Trophoblast cell (in vitro differentiated cells and primary cell): ENCODE data around the gene TRIM10.
A peak's percentile ranks its signal among the peaks of the same experiment; 100 is the strongest.

Source experiments
- DNase-seq, 2 donors: peaks; one replicate each; pipeline ENCODE4 v3.0.0-alpha.2; 2016
- H2AFZ ChIP-seq: 2 replicates; pipeline ENCODE4 v1.6.1; 2013; ENCODE audit warnings: low read length, moderate library complexity, mild to moderate bottlenecking; ENCODE audit not compliant: insufficient read depth, poor library complexity
- H2AK5ac ChIP-seq: 2 replicates; pipeline ENCODE4 v1.6.1; 2013; ENCODE audit warnings: mild to moderate bottlenecking, low read length
- H2BK120ac ChIP-seq: 2 replicates; pipeline ENCODE4 v1.6.1; 2013; ENCODE audit warnings: low read length, mild to moderate bottlenecking, moderate library complexity; ENCODE audit not compliant: insufficient read depth, poor library complexity
- H2BK12ac ChIP-seq: 2 replicates; pipeline ENCODE4 v1.6.1; 2013; ENCODE audit warnings: mild to moderate bottlenecking, low read length, moderate library complexity
- H2BK5ac ChIP-seq: 2 replicates; pipeline ENCODE4 v1.6.1; 2013; ENCODE audit warnings: low read length, low read depth, moderate library complexity, mild to moderate bottlenecking; ENCODE audit not compliant: poor library complexity
- H3K14ac ChIP-seq: 2 replicates; pipeline ENCODE4 v1.6.1; 2013; ENCODE audit warnings: mild to moderate bottlenecking, low read length
- H3K18ac ChIP-seq: 2 replicates; pipeline ENCODE4 v1.6.1; 2013; ENCODE audit warnings: mild to moderate bottlenecking, low read length
- H3K23ac ChIP-seq: 2 replicates; pipeline ENCODE4 v1.6.1; 2013; ENCODE audit warnings: low read length
- H3K27ac ChIP-seq: 2 replicates; pipeline ENCODE4 v1.5.1; 2013; ENCODE audit warnings: low read depth, mild to moderate bottlenecking, inconsistent platforms, low read length, moderate library complexity
- H3K27me3 ChIP-seq: 2 replicates; pipeline ENCODE4 v1.6.1; 2013; ENCODE audit warnings: inconsistent platforms, mild to moderate bottlenecking, low read length, moderate library complexity; ENCODE audit not compliant: insufficient read depth
- H3K36me3 ChIP-seq, 2 experiments: 1 replicate in 1 of 2; 2 replicates in 1 of 2; pipeline ENCODE4 v1.6.1; 2013; ENCODE audit warnings: low read length in 2 of 2, mild to moderate bottlenecking in 2 of 2, moderate library complexity in 1 of 2; ENCODE audit not compliant: insufficient read depth in 2 of 2, control insufficient read depth in 1 of 2
- H3K4ac ChIP-seq: 2 replicates; pipeline ENCODE4 v1.6.1; 2013; ENCODE audit warnings: low read depth, mild to moderate bottlenecking, low read length, moderate library complexity
- H3K4me1 ChIP-seq, 2 experiments: 1 replicate in 1 of 2; 2 replicates in 1 of 2; pipeline ENCODE4 v1.6.1; 2013; ENCODE audit warnings: low read length in 2 of 2, mild to moderate bottlenecking in 2 of 2, moderate library complexity in 1 of 2; ENCODE audit not compliant: insufficient read depth in 2 of 2, control insufficient read depth in 1 of 2
- H3K4me2 ChIP-seq: 2 replicates; pipeline ENCODE4 v1.6.1; 2013; ENCODE audit warnings: inconsistent platforms, mild to moderate bottlenecking, low read length, moderate library complexity
- H3K4me3 ChIP-seq: 2 replicates; pipeline ENCODE4 v1.5.1; 2013; ENCODE audit warnings: mild to moderate bottlenecking, low read depth, low read length, inconsistent platforms
- H3K79me1 ChIP-seq: one replicate; pipeline ENCODE4 v1.6.1; 2013; ENCODE audit warnings: low read length
- H3K79me2 ChIP-seq: 2 replicates; pipeline ENCODE4 v1.6.1; 2013; ENCODE audit warnings: low read length, mild to moderate bottlenecking; ENCODE audit not compliant: control insufficient read depth, insufficient read depth, poor library complexity
- H3K9ac ChIP-seq: 2 replicates; pipeline ENCODE4 v1.6.1; 2013; ENCODE audit warnings: mild to moderate bottlenecking, low read length
- H3K9me3 ChIP-seq: 2 replicates; pipeline ENCODE4 v1.6.1; 2013; ENCODE audit warnings: low read depth, mild to moderate bottlenecking, control low read depth, inconsistent platforms, low read length; ENCODE audit not compliant: insufficient read depth
- H4K12ac ChIP-seq: 2 replicates; pipeline ENCODE4 v1.6.1; 2013; ENCODE audit warnings: low read depth, mild to moderate bottlenecking, low read length, moderate library complexity
- H4K8ac ChIP-seq: 2 replicates; pipeline ENCODE4 v1.6.1; 2013; ENCODE audit warnings: low read depth, mild to moderate bottlenecking, low read length, moderate library complexity
- H4K91ac ChIP-seq: one replicate; pipeline ENCODE4 v1.6.1; 2013; ENCODE audit warnings: low read depth, mild to moderate bottlenecking, low read length, moderate library complexity
- WGBS: extraction: QIAGEN DNeasy Blood & Tissue Kit; methylation state at CpG from one replicate; pipeline ENCODE4 v1.1.7; 2013; ENCODE audit warnings: missing lambda C conversion rate; ENCODE audit not compliant: insufficient read length, insufficient coverage; ENCODE audit errors: extremely low coverage; 5-methylcytosine and 5-hydroxymethylcytosine counted together

The TRIM10 gene

GRCh38 chr6:30160008-30160784, 815 bp downstream of the TRIM10 start:
- no peak overlapping the region for H3K18ac ChIP-seq
- H2BK12ac ChIP-seq, result no peak overlapping the region
- peak overlapping the region; percentile 40 for H3K4me3 ChIP-seq
- H3K4me2 ChIP-seq, result no peak overlapping the region
- no peak overlapping the region for H2AFZ ChIP-seq
- no peaks in the 10 kb centered on the region for H3K79me2 ChIP-seq
- no CpG with 5 or more reads among the region's 17 CpGs for WGBS
- no peak for DNase-seq
- no peak overlapping the region for H2BK120ac ChIP-seq
- H3K27ac ChIP-seq, result no peak overlapping the region
- no peak overlapping the region for H3K23ac ChIP-seq
- no peaks in the 10 kb centered on the region for H3K4me1 ChIP-seq
- H4K91ac ChIP-seq, result no peak overlapping the region
- H2AK5ac ChIP-seq, result no peak overlapping the region
- H4K12ac ChIP-seq, result no peak overlapping the region
- H4K8ac ChIP-seq, result no peak overlapping the region
- no peaks in the 10 kb centered on the region for H3K36me3 ChIP-seq
- no peak overlapping the region for H3K9ac ChIP-seq
- peaks cover 2% of the 10 kb centered on the region for H3K9me3 ChIP-seq
- H2BK5ac ChIP-seq, result no peak overlapping the region
- H3K4ac ChIP-seq, result no peak overlapping the region
- H3K27me3 ChIP-seq, result no peaks in the 10 kb centered on the region
- no peak overlapping the region for H3K14ac ChIP-seq
- no peaks in the 10 kb centered on the region for H3K79me1 ChIP-seq

DNA sequence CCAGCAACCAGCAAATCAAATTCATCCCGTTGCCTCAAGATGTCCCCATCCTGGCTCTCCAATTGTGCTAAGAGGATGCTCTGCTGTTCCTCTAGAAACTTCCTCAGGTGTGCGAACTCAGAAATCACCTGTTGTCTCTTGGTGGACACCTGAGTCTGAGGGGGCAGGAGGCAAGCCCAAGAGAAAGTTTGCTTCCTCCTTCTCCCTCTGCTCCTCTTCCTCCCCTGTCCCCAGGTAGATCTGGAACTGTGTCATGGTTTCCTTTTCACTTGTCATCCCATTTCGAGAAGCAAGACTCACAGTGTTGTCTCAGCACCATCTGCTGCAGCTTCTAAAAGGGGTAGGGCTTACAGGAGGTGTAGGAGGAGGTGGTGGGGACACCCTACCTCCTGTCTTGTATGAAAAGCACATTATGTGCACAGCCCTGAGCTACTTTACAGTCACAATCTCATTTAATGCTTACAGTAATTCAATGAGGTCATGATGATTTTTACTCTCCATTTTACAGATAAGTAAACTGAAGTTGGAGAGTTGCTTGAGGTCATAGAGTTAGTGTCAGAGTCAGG, 2.5 kb downstream of the TRIM10 start:
- Histone ChIP-seq H4K12ac (no peak overlapping the region), H4K8ac (no peak overlapping the region), H3K4me2 (no peak overlapping the region), H2BK12ac (no peak overlapping the region), H3K4me1 (no peaks in the 10 kb centered on the region), H3K14ac (no peak overlapping the region), H2BK5ac (no peak overlapping the region), H3K27me3 (no peaks in the 10 kb centered on the region), H2AFZ (no peak overlapping the region), H3K23ac (no peak overlapping the region), H3K79me1 (no peaks in the 10 kb centered on the region), H2BK120ac (no peak overlapping the region), H3K79me2 (no peaks in the 10 kb centered on the region), H3K27ac (no peak overlapping the region), H4K91ac (no peak overlapping the region), H3K9me3 (peaks cover 2% of the 10 kb centered on the region), H2AK5ac (no peak overlapping the region), H3K4me3 (no peak overlapping the region), H3K18ac (no peak overlapping the region), H3K36me3 (no peaks in the 10 kb centered on the region), H3K4ac (no peak overlapping the region), H3K9ac (no peak overlapping the region)
- WGBS, result no CpG with 5 or more reads among the region's 3 CpGs
- no peak for DNase-seq

- no peak overlapping the region for H3K4me2 ChIP-seq
- H3K27ac ChIP-seq, result no peak overlapping the region
- no peak overlapping the region for H3K9ac ChIP-seq
- H4K91ac ChIP-seq, result no peak overlapping the region
- no peak overlapping the region for H2BK12ac ChIP-seq
- no peaks in the 10 kb centered on the region for H3K27me3 ChIP-seq
- no peak overlapping the region for H2BK5ac ChIP-seq
- no CpG with 5 or more reads among the region's 2 CpGs for WGBS
- no peaks in the 10 kb centered on the region for H3K79me1 ChIP-seq
- H4K8ac ChIP-seq, result no peak overlapping the region
- H2AK5ac ChIP-seq, result no peak overlapping the region
- H3K4me1 ChIP-seq, result no peaks in the 10 kb centered on the region
- no peaks in the 10 kb centered on the region for H3K79me2 ChIP-seq
- H2BK120ac ChIP-seq, result no peak overlapping the region
- H3K18ac ChIP-seq, result no peak overlapping the region
- no peak overlapping the region for H3K4ac ChIP-seq
- no peak overlapping the region for H2AFZ ChIP-seq
- peaks cover 2% of the 10 kb centered on the region for H3K9me3 ChIP-seq
- no peak for DNase-seq
- H3K4me3 ChIP-seq, result no peak overlapping the region
- no peak overlapping the region for H3K14ac ChIP-seq
- H3K23ac ChIP-seq, result no peak overlapping the region
- no peaks in the 10 kb centered on the region for H3K36me3 ChIP-seq
- no peak overlapping the region for H4K12ac ChIP-seq
Observed at GRCh38 chr6:30157999-30158398, 3.0 kb downstream of the TRIM10 start.

GRCh38 chr6:30157581-30157980, 3.4 kb downstream of the TRIM10 start:
- no peak overlapping the region for H2BK120ac ChIP-seq
- no peak overlapping the region for H2BK12ac ChIP-seq
- no peak overlapping the region for H2BK5ac ChIP-seq

More at GRCh38 chr6:30157581-30157980, 3.4 kb downstream of the TRIM10 start:
- Histone ChIP-seq H4K91ac (no peak overlapping the region), H4K8ac (no peak overlapping the region), H3K4ac (no peak overlapping the region), H2AK5ac (no peak overlapping the region), H3K18ac (no peak overlapping the region), H3K4me1 (no peaks in the 10 kb centered on the region), H3K23ac (no peak overlapping the region), H3K27me3 (no peaks in the 10 kb centered on the region), H3K14ac (no peak overlapping the region), H3K27ac (no peak overlapping the region), H3K79me1 (no peaks in the 10 kb centered on the region), H3K36me3 (no peaks in the 10 kb centered on the region), H3K9ac (no peak overlapping the region), H3K4me3 (no peak overlapping the region), H3K9me3 (peaks cover 2% of the 10 kb centered on the region), H4K12ac (no peak overlapping the region), H3K4me2 (no peak overlapping the region), H3K79me2 (no peaks in the 10 kb centered on the region), H2AFZ (no peak overlapping the region)
- no peak for DNase-seq
